Spinal cord (tissue), 10 donors: ENCODE results near the gene PALLD. TPM values are rescaled to one million over a fixed set of nuclear protein-coding genes. Genes with fewer than 3 reads are reported as not detected.

Experiments
- DNase-seq, 6 donors: peaks; one replicate each; pipeline versions ENCODE4 v3.0.0 to v3.0.0-alpha.2; 2013 to 2015; ENCODE audit warnings: low spot score in 6 of 6, low read depth in 4 of 6
- H3K27ac ChIP-seq: one replicate; pipeline ENCODE4 v1.5.1; 2013; ENCODE audit warnings: low read depth, low read length, control low read depth
- H3K27me3 ChIP-seq: one replicate; pipeline ENCODE4 v1.6.1; 2013; ENCODE audit warnings: low read length; ENCODE audit not compliant: control insufficient read depth, insufficient read depth
- H3K36me3 ChIP-seq: one replicate; pipeline ENCODE4 v1.6.1; 2013; ENCODE audit warnings: low read length; ENCODE audit not compliant: control insufficient read depth, insufficient read depth
- H3K4me1 ChIP-seq: one replicate; pipeline ENCODE4 v1.6.1; 2013; ENCODE audit warnings: low read length; ENCODE audit not compliant: control insufficient read depth, insufficient read depth
- H3K4me3 ChIP-seq: one replicate; pipeline ENCODE4 v1.5.1; 2013; ENCODE audit warnings: low read depth, low read length, control low read depth
- H3K9me3 ChIP-seq: one replicate; pipeline ENCODE4 v1.6.1; 2013; ENCODE audit warnings: low read length; ENCODE audit not compliant: control insufficient read depth, insufficient read depth
- WGBS: methylation state at CpG from one replicate; pipeline ENCODE4 v1.1.5; 2013; ENCODE audit warnings: missing lambda C conversion rate; ENCODE audit not compliant: insufficient coverage; 5-methylcytosine and 5-hydroxymethylcytosine counted together
- polyA plus RNA-seq, 2 donors: library from polyadenylated mRNA; unstranded; fragments of 120-200 nt; gene quantifications; one replicate each; pipeline ENCODE4 v1.2.1, GENCODE V29; 2013; ENCODE audit not compliant: insufficient read length in 2 of 2
- total RNA-seq, 2 donors: library from RNA; depleted of rRNA in 1 of 2; stranded (reverse); fragments of 120-200 nt in 1 of 2; fragments of >200 nt in 1 of 2; gene quantifications; one replicate each; pipeline versions ENCODE4 v1.2.3 to v1.2.4, GENCODE V29; 2013 to 2014
- donor health status: healthy.

Gene PALLD
- total and polyA plus RNA-seq, 4 donors: 45.9 to 71.1 (median 62.4) TPM

DNA sequence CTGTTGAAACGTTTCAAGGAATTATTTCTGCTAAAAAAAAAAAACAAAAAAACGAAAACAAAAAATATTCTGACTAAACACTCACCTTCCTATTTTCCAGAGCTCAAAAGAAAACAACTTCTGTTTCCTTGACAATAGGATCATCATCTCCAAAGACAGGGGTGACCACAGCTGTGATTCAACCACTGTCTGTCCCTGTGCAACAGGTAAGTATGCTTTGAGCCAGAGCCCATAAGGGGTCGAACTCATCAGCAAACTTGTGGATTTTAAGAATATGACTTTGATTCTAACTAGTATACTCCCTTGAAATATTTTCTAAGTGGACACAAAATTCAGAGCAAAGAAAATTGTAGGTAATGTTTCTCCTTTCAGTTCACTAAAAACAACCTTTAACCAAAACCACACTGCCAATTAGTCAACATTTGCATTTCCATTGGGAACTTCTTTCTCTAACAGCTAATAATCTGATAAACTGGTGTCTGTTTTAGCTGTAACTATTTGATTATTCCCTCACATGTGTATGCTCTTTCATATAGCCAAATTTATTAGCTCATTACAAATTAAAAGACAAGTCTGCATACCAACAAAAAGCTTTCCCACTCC is 186.1 kb downstream of the PALLD start:
- Histone ChIP-seq H3K9me3 (no peaks in the 10 kb centered on the region), H3K27ac (no peak overlapping the region), H3K27me3 (no peaks in the 10 kb centered on the region), H3K36me3 (peaks cover 7% of the 10 kb centered on the region), H3K4me1 (no peaks in the 10 kb centered on the region), H3K4me3 (no peak overlapping the region)
- 80% methylated on average over 2 of the region's 3 CpGs for WGBS
- DNase-seq: no peak

DNA sequence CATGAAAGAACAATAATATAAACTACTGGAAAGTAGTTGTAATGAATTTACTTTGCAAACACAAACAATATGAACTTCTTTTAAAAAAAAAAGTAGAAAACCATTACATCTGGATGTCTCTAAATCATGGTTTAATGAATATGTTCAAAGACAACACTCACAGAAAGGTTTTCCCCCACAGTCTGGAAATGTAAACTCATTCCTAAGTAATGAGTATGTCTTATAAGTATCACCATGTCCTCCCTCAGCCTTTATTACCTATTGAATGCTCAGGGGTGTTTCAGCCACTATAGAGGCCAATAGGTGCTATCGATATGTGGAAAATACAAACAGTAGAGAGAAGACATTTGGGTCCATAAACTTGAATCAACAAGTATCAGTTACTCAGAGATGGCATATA is 186.7 kb downstream of the PALLD start:
- Histone ChIP-seq H3K4me1 (no peaks in the 10 kb centered on the region), H3K4me3 (no peak overlapping the region), H3K36me3 (peaks cover 7% of the 10 kb centered on the region), H3K27ac (no peak overlapping the region), H3K27me3 (no peaks in the 10 kb centered on the region), H3K9me3 (no peaks in the 10 kb centered on the region)
- no CpG with 5 or more reads among the region's 1 CpG for WGBS
- no peak for DNase-seq

DNA sequence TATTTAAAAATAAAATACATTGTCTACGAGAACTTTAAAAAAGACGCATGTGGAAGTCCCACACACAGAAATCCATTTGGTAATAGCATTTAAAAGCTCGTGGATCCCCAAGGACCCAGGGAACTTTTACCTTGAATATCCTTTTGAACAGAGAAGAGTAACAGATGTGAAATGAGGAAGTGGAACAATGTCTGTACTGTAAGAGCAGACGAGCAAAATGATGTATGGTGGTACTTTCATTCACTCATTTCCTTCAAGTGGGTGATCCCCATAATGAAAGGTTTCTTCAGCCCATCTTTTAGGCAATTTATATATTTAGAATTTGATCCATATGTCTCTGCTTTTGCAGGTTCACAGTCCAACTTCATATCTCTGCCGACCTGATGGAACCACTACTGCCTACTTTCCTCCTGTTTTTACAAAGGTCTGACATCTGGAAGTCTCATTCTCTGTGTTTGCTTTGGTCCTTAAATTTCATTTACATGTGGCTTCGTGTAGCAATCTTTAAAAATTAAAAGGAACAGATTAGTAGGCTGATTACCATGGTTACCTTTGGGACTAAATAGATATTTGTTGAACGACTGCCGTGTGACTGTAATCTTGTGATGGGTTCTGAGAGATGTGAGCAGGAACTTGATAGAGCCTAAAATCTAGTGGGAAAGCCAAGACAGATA is 188.4 kb downstream of the PALLD start:
- 37% methylated on average over 3 of the region's 8 CpGs for WGBS
- no peaks in the 10 kb centered on the region for H3K27me3 ChIP-seq
- H3K9me3 ChIP-seq: no peaks in the 10 kb centered on the region
- H3K4me3 ChIP-seq: no peak overlapping the region
- no peaks in the 10 kb centered on the region for H3K36me3 ChIP-seq
- no peak for DNase-seq
- no peaks in the 10 kb centered on the region for H3K4me1 ChIP-seq
- no peak overlapping the region for H3K27ac ChIP-seq

DNA sequence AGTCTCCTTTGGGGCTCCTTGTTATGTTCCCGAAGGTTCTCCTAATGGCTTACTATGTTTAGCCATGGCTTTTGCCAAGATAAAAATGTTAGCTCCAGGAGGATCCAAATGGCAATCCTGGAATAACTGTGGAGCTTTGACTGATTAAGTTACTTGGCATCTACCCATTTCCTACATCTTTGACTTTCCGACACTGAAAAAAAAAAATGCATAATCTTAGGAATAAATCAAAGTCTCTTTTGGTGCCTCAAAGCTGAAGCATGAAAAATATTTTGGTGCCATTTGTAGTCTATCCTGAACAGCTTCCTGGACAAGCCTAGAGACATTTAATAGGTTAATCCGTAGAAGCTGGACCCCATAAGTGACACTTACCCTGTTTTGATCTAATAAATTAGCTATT is 191.7 kb downstream of the PALLD start:
- no peak for DNase-seq
- Histone ChIP-seq H3K36me3 (no peaks in the 10 kb centered on the region), H3K9me3 (no peaks in the 10 kb centered on the region), H3K4me3 (no peak overlapping the region), H3K27me3 (no peaks in the 10 kb centered on the region), H3K27ac (no peak overlapping the region), H3K4me1 (no peaks in the 10 kb centered on the region)
- WGBS: 100% methylated on average over 1 of the region's 3 CpGs

DNA sequence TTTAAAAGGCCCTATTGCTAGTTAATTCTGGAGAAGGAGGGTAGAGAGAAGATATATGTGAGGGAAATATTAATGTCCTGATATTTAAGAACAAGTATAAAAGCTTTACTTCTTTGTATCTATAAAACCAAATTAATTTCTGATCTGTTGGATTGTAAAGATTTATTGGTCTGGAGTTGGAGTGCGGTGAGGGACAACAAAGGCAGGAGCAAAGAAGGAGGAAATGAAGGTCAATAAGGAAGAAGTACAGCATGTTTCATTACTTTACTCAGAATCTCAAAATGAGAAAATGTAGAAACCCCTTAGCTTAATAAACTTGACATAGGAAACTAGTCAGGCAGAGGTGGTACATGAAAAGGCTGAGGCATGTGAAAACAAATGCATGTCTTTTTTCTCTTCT is 192.9 kb downstream of the PALLD start:
- no CpG with 5 or more reads among the region's 1 CpG for WGBS
- DNase-seq: no peak
- Histone ChIP-seq H3K27ac (no peak overlapping the region), H3K4me3 (no peak overlapping the region), H3K27me3 (no peaks in the 10 kb centered on the region), H3K9me3 (no peaks in the 10 kb centered on the region), H3K36me3 (no peaks in the 10 kb centered on the region), H3K4me1 (no peaks in the 10 kb centered on the region)

DNA sequence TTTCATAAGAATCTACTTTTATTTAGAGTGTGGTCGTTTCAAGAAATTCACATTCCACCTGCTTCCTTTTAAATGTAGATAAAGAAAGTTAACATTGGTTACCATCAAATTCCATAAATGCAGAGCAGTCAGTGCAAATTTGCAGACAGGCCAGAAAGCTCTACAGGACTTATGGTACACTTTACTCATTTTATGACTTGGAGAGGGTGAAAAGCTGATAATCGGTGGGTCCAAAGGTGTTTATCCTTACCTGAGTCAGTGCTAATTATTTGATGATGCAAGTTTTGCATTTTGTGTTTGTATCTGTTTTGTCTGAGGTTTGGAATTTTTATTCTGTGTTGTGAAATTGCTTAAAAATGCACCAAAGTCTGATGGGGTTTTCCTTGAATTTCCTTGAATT is 193.3 kb downstream of the PALLD start:
- no peak overlapping the region for H3K27ac ChIP-seq
- 90% methylated on average over 1 of the region's 2 CpGs for WGBS
- H3K9me3 ChIP-seq: no peaks in the 10 kb centered on the region
- no peaks in the 10 kb centered on the region for H3K27me3 ChIP-seq
- no peaks in the 10 kb centered on the region for H3K4me1 ChIP-seq
- DNase-seq: no peak
- no peak overlapping the region for H3K4me3 ChIP-seq
- no peaks in the 10 kb centered on the region for H3K36me3 ChIP-seq

DNA sequence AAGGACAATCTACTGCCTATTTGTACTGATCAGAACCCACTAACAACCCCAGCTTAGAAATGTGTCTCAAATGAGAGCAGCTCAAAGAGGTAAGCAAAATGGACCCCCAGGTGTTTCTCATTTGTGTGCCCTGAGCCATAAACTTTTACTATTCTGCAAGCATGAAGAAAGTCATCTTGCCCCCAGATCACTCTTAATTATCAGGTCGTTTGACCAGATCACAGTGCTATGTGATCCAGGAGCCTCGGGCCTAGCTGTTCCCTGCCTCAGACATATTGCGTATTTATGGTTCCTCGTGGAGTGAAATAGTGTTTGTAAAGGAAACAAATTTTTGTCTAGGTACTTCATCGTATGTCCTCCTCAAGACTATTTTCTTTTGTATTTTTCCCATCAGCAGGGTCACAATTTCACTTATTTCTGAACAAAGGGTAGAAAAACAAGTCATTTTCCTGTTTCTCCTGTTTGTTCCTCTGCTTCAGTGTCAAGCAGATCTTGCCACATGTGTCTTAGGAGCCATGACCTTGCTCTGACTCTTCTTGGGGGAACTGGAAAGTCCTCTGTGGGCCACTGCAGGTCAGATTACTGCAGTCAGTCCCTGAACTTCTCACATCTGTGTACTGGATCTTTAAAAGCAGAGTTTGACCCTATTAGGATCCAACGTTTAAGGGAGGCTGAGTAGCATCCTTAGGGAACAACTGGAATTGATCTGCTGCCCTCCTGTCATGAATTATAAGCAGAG is 194.9 kb downstream of the PALLD start:
- DNase-seq: no peak
- H3K4me1 ChIP-seq: no peaks in the 10 kb centered on the region
- no peaks in the 10 kb centered on the region for H3K36me3 ChIP-seq
- no peaks in the 10 kb centered on the region for H3K27me3 ChIP-seq
- no peaks in the 10 kb centered on the region for H3K9me3 ChIP-seq
- WGBS: 40% methylated on average over 2 of the region's 6 CpGs
- H3K27ac ChIP-seq: no peak overlapping the region
- H3K4me3 ChIP-seq: no peak overlapping the region

DNA sequence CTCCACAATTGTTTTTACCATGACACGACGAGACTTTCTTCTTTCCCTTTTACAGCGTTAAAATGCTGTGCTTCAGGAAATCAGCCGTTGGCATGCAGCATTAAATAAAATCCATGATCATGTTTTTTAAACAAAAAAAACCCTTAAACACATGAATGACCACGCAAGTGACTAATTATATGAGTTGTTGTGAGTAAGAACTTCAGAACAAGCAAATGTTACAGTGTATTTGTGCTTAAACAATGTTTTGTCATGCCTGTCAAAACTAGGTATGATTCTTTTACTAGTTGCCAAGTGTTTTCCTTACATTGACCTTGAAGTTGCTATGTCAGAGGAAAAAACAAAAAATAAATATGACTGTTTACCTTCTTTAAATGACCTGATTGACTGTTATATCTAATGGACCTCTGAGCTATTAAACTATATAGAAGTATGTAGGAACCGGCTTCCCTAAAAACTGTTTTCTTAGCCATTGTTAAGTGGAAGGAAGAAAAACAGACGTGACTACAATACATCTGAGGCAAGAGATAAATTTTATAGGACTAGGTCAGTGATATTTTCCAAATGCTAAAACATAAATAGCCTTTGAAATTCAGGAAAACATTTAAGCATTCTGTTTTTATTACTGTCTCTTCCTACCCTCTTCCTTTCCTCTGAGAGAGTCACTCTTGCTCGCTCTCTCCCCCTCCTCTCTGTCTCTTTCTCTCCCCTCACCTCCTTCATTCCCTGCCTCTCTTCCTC is 197.1 kb downstream of the PALLD start:
- H3K4me3 ChIP-seq: no peak overlapping the region
- no peaks in the 10 kb centered on the region for H3K27me3 ChIP-seq
- WGBS: 58% methylated on average over 4 of the region's 8 CpGs
- no peak for DNase-seq
- H3K27ac ChIP-seq: no peak overlapping the region
- H3K9me3 ChIP-seq: no peaks in the 10 kb centered on the region
- H3K36me3 ChIP-seq: no peaks in the 10 kb centered on the region
- H3K4me1 ChIP-seq: no peaks in the 10 kb centered on the region

DNA sequence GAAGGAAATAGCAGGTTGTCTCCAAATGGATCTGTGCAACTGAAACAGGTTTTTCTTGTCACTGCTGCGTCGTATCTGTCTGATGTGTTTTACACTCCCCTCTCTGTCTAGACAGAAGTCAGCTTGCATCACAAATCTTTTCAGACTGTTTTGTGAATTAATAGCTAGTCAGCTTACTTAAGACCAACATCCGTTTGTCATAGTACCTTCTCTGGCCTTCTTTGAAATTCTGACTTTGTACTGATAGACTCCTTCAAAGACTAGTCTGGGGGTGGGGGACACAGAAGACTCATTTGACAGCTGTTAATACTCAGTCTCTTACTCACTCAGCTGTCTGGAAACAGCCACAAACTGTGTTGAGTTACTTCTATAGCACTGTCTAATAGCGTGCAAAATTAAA is 197.8 kb downstream of the PALLD start:
- Histone ChIP-seq H3K27ac (no peak overlapping the region), H3K4me3 (no peak overlapping the region), H3K27me3 (no peaks in the 10 kb centered on the region), H3K36me3 (no peaks in the 10 kb centered on the region), H3K4me1 (no peaks in the 10 kb centered on the region), H3K9me3 (no peaks in the 10 kb centered on the region)
- 67% methylated on average over 2 of the region's 4 CpGs for WGBS
- no peak for DNase-seq
